ENCODE data around the gene PPP2R5A.

DNA sequence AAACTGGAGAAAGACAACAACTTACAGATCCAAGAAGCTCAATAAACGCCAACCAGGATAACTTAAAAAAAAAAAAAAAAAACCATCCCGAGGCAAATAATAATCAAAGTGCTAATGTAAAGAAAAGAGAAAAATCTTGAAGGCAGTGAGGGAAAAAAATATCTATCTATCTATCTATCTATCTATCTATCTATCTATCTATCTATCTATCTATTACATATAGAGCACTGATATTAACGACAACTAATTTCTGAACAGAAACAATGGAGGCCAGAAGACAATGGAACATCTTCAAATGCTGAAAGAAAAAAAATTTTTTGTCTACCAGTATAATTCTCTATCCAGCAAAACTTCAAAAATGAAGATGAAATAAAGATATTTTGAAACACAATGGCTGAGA, 111.4 kb downstream of the PPP2R5A start:
- TF ChIP-seq, protein P1, sequence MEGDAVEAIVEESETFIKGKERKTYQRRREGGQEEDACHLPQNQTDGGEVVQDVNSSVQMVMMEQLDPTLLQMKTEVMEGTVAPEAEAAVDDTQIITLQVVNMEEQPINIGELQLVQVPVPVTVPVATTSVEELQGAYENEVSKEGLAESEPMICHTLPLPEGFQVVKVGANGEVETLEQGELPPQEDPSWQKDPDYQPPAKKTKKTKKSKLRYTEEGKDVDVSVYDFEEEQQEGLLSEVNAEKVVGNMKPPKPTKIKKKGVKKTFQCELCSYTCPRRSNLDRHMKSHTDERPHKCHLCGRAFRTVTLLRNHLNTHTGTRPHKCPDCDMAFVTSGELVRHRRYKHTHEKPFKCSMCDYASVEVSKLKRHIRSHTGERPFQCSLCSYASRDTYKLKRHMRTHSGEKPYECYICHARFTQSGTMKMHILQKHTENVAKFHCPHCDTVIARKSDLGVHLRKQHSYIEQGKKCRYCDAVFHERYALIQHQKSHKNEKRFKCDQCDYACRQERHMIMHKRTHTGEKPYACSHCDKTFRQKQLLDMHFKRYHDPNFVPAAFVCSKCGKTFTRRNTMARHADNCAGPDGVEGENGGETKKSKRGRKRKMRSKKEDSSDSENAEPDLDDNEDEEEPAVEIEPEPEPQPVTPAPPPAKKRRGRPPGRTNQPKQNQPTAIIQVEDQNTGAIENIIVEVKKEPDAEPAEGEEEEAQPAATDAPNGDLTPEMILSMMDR (IDR thresholded peaks at IDR 0.05; ENCODE audit: low read length) = no peak
- no peak for TF ChIP-seq EZH2 (IDR thresholded peaks at IDR 0.05; ENCODE audit: borderline replicate concordance, low read length)
